ENCODE results near the gene SLC6A12.

SLC6A12 gene

DNA sequence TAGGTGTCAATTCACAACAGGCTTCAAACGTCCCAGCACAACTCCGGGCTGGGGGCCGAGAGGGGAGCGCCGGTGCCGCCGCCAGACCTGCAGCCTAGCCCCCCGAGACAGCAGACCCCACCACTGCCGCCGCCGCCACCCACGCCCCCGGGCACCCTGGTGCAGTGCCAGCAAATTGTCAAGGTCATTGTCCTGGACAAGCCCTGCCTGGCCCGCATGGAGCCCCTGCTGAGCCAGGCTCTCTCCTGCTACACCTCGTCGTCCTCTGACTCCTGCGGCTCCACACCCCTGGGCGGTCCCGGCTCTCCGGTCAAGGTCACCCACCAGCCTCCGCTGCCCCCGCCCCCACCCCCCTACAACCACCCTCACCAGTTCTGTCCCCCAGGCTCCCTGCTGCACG is 39.4 kb downstream of the SLC6A12 start:
- DNase-seq: no peak
- in situ Hi-C loops (cut with HindIII; ENCODE audit: low pct_ligation_motif_present, low pct_unique_long_range_greater_than_20kb, low sequenced_read_pairs): no loop called here

DNA sequence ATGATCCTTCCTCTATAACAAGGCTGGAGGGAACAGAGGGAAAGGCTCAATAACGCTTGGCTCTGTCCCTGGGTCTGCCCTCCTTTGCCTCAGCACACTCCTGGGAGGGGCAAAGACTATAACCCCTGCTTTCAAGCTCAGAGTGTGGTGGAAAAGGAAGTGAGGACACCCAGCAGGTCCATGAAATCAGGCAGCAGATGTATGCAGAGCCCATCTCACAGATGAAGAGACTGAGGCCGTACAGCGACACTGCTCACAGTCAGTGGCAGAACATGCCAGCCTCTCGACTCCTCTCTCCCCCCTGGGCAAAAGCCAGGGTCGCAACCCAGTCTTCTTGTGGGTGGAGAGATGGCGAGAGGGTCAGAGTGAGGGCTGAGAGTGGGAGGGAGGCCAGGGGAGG is 39.8 kb downstream of the SLC6A12 start:
- no peak for DNase-seq
- in situ Hi-C loops (cut with HindIII; ENCODE audit: low pct_ligation_motif_present, low pct_unique_long_range_greater_than_20kb, low sequenced_read_pairs): no loop called here

DNA sequence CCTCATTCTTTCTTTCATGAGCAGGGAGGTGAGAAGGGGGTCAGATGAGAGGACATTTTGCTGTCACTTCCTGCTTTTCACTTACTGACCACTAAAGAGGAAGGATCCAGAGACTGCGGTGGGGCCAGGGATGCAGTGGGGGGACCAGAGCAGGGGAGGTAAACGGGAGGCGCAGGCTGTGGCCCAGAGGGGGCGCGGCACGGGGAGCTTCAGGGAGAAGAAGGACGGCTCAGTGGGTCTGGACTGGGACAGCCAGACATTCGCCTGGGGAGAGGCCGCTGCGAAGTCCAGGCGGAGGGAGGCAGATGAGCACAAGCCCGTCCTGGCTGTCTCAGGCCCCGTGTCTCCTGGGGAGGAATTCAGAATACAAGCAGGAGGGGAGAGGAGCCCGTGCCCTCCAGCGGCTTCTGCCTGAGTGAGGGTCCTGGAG is 41.2 kb downstream of the SLC6A12 start:
- in situ Hi-C loops (cut with HindIII; ENCODE audit: low pct_ligation_motif_present, low pct_unique_long_range_greater_than_20kb, low sequenced_read_pairs): no loop called here
- no peak for DNase-seq

DNA sequence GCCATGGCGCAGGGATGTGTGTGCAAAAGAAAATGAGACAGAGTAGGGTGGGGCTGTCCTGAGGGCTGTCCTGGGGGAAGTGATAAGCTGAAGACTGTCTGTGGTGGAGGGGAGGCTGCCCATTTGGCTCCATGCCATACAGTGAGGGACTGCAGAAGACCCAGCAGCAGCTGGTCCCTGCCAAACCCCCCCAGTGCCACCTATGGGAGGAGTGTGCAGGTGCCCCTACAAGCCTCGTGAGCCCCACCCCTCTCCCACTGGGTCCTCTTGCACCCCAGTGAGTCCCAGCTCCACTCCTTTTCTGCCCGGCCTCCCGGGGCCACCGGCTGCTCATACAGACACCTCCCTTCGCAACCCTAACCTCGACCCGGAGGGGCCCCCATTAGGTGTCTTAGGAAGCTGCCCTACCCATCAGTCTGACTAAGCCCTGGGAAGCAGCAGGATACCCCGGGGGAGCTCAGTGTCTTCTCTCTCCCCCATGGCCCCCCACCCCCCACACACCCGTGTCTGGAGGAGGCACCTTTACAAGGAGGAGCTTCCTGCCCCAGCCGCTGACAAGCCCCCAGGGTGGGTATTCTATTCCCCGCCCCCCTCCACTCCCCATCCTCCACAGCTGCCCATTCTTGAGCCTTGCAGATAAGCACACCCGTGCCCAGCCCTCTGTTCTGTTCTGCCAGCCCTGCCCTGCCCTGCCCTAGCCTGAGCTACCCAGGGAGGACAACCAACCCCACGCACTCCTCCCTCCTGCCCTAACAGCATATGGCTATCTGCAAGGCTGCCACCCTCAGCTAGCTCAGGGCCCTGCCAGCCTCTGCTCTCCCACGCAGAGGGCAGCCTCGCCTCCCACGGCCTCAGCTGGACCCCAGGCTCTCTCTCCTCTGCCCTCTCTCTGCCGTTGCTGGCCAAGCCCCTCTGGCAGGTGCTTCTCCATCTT is 41.9 kb downstream of the SLC6A12 start:
- in situ Hi-C loops (cut with HindIII; ENCODE audit: low pct_ligation_motif_present, low pct_unique_long_range_greater_than_20kb, low sequenced_read_pairs): no loop called here

DNA sequence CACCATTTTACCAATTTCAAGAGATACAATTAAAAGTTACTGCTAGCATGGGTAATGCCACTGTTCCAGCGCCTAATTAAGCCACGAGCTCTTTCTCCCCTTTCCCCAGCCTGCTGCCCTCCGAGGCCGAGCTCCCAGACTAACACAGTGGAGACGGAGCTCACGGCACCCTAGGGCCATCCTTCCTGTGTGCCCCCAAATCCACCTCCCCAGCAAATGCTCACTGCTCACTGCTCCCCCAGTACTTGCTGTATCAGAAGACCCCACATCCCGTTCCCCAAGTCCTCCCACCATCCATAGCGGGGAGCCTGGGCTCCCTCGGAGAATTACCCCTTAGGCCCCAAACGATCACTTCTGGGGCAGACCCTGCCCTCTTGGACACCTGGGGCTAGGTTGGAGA is 42.7 kb downstream of the SLC6A12 start:
- in situ Hi-C loops (cut with HindIII; ENCODE audit: low pct_ligation_motif_present, low pct_unique_long_range_greater_than_20kb, low sequenced_read_pairs): no loop called here
- no peak for DNase-seq

More for the DNA sequence above, 41.9 kb downstream of the SLC6A12 start:
- DNase-seq: no peak

DNA sequence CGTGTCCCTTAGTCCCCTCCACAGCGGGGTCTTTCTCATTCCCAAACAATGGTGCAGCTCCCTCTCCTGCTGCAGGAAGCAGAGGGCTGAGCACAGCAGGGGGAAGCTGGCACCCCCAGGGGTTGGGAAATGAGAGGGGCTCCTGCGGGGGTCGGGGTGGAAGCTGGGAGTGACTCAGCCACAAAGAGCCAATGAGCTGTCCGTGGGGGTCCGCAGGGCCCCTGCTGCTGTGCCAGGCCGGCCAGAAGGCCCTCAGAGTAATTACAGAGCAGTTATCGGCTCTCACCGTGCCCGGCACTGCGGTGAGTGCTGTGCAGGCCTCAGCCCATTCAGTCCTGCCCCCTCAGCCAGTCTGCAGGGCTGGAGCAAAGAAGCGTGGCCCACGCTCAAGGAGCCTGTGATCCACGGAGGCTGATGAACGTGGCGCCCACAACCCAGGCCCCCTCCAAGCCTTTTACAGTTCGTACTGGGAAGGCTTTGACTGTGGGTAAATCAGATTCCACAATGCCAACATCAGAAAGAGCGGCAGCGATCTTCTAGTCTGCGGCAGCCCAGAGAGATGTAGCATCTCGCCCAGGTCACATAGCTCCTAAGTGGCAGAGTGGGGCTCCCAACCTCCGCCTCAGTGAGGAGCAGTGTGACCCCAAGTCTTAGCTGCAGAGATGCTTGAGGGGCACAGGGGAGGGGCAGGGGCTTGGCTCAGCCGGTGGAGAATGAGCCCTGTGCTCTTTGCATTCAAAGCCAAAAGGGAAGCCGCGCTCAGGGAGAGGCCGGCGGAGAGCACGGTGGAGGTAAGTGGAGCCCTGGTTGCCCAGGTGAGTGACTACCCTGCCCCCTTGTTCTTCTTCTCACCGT is 43.4 kb downstream of the SLC6A12 start:
- in situ Hi-C loops (cut with HindIII; ENCODE audit: low pct_ligation_motif_present, low pct_unique_long_range_greater_than_20kb, low sequenced_read_pairs): no loop called here
- DNase-seq: no peak

DNA sequence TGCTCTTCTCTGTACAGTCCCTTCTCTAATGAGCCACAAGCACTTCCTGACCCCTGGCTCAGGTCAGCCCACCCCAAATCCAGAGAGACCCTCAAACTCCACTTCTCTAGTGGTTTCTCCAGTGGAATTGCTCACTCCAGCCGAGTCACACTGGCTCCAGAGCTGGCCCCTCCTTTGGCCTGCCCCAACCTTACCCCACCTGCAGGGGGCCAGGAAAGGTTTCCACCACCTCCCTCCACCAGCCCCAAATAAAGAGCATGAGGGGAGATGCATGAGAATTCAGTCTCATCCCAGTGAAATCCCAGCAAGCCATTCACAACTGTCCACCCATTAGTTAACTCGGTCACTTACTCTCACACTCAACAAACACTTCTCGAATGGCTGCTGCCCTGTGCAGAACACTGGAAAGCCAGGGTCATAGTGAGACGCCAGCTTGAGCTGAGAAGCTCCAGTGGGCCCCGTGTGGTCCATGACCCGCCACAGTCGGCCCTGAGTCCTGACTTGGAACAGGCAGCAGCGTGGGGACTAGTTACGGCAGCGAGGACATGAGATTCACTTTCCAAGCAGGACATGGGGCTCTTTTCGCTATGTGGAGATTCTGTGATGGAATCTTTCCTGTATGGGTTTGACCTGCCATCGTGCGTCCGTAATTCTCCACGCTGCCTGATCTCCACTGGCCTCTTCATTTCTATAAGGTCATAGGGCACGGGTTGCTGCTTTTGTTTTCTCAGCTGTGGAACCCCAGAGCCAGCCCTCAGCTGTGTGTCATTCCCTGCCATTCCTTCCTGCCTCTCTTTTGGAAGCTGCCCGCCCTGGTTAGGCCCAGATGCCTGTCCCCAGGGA is 44.2 kb downstream of the SLC6A12 start:
- no peak for DNase-seq
- in situ Hi-C loops (cut with HindIII; ENCODE audit: low pct_ligation_motif_present, low pct_unique_long_range_greater_than_20kb, low sequenced_read_pairs): no loop called here

DNA sequence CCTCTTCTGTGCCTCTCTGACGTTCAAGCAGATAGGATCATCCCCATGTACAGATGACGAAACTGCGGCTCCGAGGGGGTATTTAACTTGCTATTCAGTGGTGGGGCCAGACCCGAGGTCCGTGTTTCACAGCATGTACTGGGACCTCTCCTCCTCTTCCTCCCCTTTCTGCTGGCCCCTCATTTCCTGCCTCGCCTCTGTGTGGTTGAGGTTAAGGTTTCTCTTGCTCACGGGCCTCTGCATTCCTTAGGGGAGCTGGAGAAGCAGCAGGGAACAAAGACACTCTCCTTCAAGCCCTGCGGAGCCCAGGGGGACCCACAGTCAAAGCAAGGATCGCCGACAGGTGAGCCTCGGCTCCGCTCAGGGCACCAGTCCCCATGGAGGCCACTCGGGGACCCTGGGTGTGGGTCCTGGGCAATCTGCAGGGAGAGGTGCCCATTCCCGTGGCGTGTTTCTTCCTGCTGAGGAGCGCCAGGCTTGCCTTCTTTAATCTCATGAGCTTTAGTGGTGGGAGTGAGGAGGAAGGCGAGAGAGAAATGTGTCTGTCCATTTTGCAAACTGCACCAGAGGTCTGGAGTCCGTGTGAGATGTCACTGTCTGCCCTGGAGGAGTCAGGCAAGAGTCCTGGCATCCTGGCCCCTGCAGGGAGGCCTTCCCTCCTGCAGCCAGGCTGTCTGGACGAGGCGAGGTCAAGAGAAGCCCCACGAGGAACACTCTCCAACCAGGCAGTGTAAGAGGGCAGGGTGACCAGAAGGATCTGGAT is 45.0 kb downstream of the SLC6A12 start:
- in situ Hi-C loops (cut with HindIII; ENCODE audit: low pct_ligation_motif_present, low pct_unique_long_range_greater_than_20kb, low sequenced_read_pairs): no loop called here
- no peak for DNase-seq

DNA sequence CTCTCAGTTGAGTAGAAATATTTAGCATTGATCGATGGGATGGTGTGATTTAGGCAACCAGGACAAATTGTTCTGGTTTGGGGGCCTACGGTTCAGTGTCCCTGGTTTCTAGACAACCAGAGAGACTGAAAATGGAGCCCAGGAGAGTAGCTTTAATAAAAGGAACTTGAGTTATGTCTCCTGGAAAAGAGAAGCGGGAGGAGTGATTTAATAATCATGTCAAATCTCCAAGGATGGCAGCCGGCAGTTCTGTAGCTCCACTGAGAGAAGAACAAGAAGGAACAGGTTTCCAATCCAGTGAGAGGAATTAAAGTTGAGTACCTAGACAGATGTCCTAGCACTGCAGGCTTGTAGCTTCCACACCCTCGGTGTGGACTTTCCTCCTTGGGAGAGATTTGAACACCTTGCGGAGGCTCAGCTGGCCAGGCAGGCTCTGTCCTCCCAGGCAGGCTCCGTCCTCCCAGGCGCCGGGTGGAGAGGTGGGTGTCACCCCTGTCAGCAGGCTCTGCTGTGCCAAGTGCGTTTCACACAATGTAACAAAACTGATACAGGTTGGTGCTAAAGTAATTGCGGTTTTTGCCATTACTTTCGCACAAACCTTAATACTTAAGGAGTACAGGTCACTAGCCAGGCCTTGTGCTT is 45.9 kb downstream of the SLC6A12 start:
- no peak for DNase-seq
- in situ Hi-C loops (cut with HindIII; ENCODE audit: low pct_ligation_motif_present, low pct_unique_long_range_greater_than_20kb, low sequenced_read_pairs): no loop called here

DNA sequence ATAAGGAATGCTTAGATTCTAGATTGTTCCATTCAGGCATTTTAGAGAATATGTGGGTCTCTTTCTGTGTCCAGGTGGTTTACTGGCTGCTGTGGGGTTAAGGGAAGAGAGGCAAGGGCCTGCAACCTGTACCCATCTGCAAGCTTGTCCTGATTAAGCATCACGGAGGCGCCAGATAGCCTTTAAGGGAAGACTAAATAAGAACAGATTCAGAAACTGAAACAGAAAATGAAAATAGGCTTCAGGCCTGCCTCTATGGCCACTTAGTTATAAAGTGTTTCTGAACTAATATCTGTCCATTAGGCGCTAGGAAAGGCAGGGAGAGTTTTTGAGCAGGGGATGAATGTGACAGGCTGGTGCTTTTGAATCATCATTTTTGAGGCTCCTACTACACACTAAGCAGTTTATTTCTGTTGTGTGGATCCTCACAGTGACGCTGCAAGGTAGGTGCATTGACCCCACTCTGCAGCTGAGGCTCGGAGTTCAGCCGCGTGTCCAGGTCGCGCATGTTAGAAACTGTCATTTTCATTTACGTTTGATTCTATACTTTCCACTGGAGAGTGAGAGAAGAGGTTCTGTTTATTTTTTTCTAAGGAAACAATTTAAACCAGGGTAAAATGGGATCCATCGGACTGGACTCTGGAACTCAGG is 47.4 kb downstream of the SLC6A12 start:
- in situ Hi-C loops (cut with HindIII; ENCODE audit: low pct_ligation_motif_present, low pct_unique_long_range_greater_than_20kb, low sequenced_read_pairs): no loop called here
- DNase-seq: no peak

DNA sequence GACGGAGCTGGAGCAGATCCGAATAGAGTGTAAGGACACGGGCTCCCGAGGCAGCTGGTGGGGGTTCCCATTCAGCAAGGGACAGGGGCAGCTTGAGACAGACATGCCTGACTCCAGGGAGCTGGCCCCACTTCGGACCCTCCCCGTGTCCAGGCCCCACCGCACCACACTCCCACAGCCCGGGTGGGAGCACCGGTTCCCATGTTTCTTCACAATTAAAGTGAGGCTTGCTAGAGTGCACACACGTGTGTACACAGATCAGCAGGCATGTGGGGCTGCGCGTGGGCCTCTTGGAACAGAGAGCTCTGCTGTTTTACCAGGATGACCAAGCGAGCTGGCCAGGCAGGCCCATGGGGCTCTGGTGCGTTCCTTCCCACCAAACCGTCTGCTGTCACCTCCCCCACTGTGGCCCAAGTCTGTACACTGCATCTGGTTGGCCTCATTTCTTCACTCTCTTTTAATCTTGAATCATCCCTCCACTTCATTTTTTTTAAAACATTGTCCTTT is 48.0 kb downstream of the SLC6A12 start:
- in situ Hi-C loops (cut with HindIII; ENCODE audit: low pct_ligation_motif_present, low pct_unique_long_range_greater_than_20kb, low sequenced_read_pairs): no loop called here
- no peak for DNase-seq

DNA sequence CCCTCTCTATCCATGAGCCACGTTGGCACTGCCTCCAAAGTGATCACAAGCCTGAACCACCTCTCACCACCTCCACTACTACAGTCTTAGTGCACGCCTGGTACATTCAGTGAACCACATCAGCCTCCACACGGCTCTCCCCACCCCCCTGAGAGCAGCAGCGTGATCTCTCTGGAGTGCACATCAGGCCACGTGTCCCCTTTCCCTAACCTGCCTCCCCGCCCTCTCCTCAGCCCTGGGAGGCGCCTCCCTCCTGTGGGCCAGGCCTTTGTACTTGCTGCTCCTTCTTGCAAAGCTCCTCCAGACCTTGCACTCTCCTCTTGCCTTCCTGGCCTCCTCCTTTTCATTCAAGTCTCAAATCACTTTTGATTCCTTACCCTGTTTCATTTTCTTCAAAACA is 49.8 kb downstream of the SLC6A12 start:
- in situ Hi-C loops (cut with HindIII; ENCODE audit: low pct_ligation_motif_present, low pct_unique_long_range_greater_than_20kb, low sequenced_read_pairs): no loop called here
- DNase-seq: no peak

DNA sequence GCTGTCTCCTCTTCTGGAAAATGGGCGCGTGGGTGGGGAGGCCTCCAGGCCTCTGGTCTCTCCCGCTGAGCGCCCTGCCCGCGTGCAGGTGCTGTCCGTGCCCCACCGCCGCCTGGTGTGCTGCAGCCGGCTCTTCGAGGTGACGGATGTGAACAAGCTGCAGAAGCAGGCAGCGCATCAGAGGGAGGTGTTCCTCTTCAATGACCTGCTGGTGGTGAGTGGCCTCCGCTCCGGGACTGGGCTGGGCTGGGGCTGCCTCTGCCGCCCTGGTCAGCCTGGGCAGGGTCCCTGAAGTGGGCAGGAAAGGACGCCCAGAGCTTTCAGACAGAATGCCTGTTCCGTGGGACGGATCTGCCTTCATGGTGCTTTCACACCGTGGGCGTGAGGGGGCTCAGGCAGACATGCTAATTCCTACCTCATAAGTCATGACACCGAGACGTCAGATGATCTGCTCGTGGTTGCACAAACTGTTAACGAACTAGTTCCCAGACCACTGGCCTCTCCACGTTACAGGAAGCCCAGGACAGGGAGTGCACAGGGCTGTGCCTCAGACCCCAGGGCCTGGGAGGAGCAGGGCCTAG is 50.5 kb downstream of the SLC6A12 start:
- no peak for DNase-seq
- in situ Hi-C loops (cut with HindIII; ENCODE audit: low pct_ligation_motif_present, low pct_unique_long_range_greater_than_20kb, low sequenced_read_pairs): no loop called here

DNA sequence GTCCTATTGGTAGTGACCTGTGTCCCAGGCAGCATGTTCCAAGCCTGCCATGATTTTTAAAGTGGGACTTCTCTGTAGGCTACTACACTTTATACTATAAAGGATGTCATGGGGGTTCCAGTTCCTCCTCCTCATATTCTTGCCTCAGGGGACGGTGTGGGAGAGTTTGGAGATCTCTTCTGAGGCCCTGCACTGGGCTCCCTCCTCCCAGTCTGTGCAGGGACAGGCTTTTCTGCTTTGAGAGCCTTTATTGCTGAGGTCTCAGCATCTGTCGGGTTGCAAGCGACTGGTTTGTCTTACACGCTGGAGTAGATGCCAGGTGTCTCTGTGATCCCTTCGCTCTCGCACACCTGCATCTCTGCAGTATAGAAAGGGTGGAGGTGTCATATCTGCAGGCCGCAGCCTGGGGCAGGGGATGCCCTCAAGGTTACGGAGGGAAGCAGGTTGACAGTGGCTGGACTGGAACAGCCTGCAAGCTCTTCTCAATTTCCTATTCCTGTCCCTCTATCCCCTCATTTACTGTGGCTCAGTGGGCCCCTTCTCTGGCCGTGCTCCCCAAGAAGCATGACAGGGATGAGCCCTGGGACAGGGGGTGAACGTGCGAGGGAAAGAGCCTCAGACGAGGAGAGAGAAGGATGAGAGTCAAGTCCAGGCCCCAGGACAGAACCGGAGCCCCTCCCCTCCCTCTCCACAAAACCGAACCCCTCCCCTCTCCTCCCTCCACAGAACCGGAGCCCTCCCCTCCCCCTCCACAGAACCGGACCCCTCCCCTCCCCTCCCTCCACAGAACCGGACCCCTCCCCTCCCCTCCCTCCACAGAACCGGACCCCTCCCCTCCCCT is 51.3 kb downstream of the SLC6A12 start:
- in situ Hi-C loops (cut with HindIII; ENCODE audit: low pct_ligation_motif_present, low pct_unique_long_range_greater_than_20kb, low sequenced_read_pairs): no loop called here
- no peak for DNase-seq

DNA sequence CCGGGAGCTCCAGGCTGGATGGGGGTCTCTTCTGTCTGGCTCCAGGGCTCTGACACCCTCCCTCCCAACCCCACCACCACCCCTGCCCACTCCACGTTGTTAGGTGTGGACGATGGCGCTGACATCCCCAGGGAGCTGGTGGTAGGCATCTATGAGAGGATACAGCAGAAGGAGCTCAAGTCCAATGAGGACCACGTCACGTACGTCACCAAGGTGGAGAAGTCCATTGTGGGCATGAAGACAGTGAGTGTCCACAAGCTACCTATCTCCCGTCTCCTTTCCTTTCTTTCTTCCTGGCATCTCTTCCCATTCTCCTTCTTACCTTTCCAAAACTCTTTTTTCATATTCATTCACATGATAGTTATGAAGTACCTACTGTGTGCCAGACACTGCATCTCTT is 52.1 kb downstream of the SLC6A12 start:
- DNase-seq: no peak
- in situ Hi-C loops (cut with HindIII; ENCODE audit: low pct_ligation_motif_present, low pct_unique_long_range_greater_than_20kb, low sequenced_read_pairs): no loop called here

DNA sequence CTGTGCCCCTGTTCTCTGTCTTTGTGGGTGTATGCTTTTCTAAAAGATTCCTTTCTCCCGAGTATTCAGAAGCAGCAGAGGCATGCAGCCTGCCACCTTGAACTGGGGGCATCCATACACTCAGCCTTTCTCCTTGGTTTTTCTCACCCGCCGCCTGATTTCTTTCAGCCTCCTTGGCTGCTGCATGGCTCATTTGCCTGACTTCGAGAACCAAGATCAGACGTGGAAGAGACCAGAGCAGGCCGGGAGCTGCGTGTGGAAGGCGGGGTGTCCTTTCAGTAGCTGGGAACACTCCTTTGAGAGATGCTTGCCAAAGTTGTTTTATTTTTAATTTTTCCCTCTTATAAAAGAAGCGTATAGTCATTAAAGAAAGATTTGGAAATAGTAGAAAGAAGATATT is 53.1 kb downstream of the SLC6A12 start:
- in situ Hi-C loops (cut with HindIII; ENCODE audit: low pct_ligation_motif_present, low pct_unique_long_range_greater_than_20kb, low sequenced_read_pairs): no loop called here
- no peak for DNase-seq

Data from ACHN (cell line).